ENCODE measurements around the gene SLC35A3.

GRCh38 chr1:99968214-99968613 is 1.6 kb upstream of the SLC35A3 start:
- no peak for TF ChIP-seq CTCF (IDR thresholded peaks at IDR 0.05)
- no peak for TF ChIP-seq EZH2 (IDR thresholded peaks at IDR 0.05)
- no peak for TF ChIP-seq EZH2phosphoT487 (IDR thresholded peaks at IDR 0.05)

Measured in neural progenitor cell (in vitro differentiated cells).